T-helper 1 cell (primary cell): Measurements from ENCODE around the gene ABLIM1.
"Not testable (repeated sequence)": the region's sequence is repeated elsewhere in the genome, so short reads cannot be mapped to it uniquely, and the experiment has no call there.

ENCODE experiments used
- DNase-seq, 5 donors: peaks; one replicate each; pipeline ENCODE4 v3.0.0-alpha.2; 2012 to 2020
- total RNA-seq, 4 donors: gene quantifications; one replicate each; lab custom pipeline; 2026; lab: John Stamatoyannopoulos, UW

Gene ABLIM1
- total RNA-seq: 257 to 334 (median 271) reads per million in 4 donors

DNA sequence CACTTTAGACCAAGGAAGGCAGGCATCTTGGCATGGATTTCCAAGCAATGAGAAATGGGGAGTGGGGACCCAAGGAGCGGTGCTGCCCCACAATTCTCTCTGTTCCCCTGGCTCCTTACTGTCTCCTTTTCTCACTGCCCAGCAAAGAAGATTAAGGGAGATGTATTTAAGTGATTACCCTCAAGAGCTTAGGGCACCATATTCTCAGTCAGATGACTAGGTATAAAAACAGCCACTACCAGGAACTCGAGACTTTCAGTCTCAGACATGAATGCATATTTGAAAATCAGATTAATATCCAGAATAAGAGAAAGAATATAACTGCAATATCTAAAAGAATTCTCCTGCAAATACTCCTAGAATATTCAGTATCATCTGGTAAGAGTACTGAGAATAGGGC lies at the start of gene ABLIM1:
TSS of gene ABLIM1 (minus strand) at position 101 of the 400 bp plus-strand sequence. CDS start at position 26, 75 bp downstream.
- no peak for DNase-seq

DNA sequence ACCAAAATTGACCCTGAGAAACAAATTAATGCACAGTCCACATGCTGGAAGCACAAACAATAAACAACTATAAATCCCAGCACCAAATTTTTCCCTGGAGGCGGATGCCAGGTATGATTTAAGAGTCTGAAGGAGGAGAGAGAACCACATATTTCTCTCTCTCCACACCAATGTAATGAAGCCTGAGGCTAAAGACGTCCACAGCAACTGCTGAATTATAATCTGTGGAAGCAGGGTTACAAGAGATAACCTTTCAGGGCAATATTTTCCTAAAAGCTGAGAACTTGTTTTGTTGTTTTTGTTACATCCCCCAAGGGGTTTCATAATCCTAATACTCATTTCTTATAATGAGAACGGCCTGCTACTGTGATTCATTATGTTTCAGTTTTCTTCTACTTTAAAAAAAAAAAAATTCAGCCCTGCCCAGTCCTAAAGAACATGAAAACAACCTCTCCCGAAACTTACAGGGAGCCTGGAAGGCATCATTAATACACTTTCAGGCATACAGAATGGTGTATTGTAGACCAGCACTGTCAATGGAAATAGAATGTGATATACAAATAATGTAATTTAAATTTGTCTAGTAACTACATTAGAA lies 48.5 kb upstream of the ABLIM1 start:
- no peak for DNase-seq

DNA sequence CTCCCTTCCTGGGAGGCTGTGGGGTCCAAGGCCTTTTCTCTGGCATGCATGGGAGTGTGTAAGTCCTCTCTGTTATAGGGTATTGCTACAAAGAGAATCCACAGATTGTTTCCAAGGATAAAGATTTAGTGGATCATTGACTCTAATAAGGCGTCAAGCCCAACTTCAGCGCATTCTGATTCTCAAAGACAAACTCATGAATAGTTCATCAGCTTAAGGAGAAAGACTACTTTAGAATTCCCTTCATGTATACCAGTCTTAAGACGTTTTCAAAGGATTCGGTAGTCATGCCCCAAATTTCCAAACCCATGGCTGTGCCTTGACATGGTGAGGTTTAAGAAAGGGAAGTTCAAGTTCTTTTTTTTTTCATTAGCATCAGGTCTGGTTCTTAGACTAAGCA lies 46.6 kb upstream of the ABLIM1 start:
- DNase-seq: no peak

DNA sequence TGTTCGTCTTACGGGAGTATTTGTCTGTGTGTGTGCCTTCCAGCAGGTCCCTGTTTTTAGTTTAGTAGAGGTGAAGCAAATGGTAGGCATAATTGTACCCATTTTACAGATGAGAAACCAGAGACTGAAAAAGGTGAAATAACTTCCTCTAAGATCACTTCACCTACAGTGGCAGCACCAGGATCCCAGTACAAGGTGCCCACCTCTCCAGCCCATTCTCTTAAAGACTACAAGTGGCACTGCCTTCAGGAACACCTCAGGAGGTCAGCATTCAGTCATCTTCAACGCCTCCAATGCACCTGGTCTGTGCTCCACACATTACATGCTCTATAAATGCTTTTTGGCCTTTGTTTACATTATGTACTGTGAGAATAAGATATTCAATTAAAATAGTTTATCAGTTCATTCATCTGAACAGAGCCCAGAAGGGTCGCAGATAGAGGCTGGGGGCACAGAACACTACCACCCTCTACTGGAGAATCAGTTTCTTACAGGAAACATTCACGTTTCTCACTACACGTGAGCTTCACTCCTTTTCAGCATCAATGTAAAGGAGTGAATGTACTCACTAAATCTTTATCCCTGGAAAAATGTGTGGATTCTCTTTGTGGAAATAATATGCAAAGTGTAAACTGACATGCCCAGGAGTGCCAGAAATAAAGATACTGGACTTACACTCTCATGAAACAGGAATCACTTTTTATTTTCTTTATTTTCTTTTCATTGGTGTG lies 45.5 kb upstream of the ABLIM1 start:
- DNase-seq: no peak

GRCh38 chr10:114698271-114699061 lies 40.4 kb upstream of the ABLIM1 start:
- DNase-seq: no peak

DNA sequence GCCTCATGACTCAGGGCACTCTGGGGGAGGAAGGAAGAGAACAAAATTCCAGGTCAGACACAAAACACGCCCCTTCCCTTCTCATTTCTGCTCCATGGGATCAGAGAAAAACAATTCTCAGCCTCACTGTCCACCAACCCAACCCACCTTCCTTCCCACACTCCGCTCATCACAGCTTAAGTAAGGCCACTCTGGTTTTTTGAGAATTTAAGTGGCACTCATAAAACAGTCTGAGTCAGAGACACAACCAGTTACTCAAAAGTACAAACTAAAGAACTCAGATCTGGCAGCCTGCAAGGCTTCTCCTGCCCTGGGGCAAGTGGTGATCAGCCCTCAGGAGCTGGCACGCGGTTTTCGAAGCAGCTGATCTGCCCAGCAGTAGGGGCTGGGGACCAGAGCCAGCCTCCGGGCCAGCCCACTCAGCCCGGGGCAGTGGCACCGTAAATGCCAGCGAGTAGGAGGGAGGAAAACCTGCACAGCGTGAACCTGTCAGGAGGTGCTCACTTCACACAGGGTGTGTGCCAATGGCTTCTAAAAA lies 39.1 kb upstream of the ABLIM1 start:
- no peak for DNase-seq

DNA sequence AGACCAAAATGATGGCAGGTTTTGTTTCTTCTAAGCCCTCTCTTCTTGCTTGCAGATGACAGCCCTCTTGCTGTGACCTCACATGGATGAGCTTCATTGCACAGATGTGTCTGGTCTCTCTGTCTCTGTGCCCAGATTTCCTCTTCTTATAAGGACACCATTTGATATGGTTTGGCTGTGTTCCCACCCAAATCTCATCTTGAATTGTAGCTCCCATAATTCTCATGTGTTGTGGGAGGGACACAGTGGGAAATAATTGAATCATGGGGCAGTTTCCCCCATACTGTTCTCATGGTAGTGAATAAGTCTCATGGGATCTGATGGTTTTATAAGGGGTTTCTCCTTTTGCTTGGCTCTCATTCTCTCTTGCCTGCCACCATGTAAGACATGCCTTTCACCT lies 38.2 kb upstream of the ABLIM1 start:
- not testable (repeated sequence) for DNase-seq

- DNase-seq: peak in 1 of 5 donors; percentile 24
These were observed 36.7 kb upstream of the ABLIM1 start for GRCh38 chr10:114694752-114695151.

GRCh38 chr10:114694062-114694461 lies 36.0 kb upstream of the ABLIM1 start:
- DNase-seq: peak in 1 of 5 donors; percentile 24

DNA sequence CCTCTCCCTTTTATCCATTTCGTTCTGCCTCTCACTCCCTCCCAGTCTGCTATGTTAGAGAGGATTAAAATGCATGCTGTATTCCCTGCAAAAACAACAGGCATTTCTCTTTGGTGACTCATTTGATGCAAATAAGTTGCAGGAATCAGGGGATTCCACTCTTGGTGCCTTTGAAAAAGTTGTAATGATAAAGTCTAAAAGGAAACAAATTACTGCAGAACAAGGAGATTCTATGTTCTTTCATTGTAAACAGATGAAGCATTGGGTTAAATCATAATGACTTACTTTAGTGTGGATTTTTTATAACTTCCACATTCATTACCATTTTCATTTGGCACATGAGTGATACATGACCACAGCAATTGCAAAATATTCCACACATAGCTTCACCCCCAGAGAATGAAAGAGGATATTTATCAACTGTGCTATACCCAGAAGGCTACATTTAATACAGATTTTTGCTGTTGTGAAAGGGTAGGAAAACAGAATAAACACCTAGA lies 33.4 kb upstream of the ABLIM1 start:
- DNase-seq: no peak

DNA sequence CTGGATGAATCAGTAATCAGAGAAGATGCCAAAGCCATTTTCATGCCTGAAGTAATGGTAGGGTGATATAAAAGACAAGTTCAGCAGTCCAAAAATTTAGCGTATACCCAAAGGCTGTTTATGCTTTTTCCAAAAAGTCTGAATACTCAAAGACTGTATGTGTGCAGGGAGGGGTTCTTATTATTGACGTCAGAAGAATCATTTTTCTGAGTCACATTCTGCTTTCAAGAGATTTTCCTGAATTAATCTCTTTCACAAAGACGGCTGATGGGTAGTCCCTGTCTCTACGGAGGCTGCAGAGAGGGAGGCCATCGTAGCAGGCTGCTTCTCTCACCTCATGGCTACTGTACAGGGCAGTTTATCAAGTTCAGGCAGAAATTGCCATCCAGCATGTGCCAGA lies 30.7 kb upstream of the ABLIM1 start:
- DNase-seq: no peak

- no peak for DNase-seq
These were observed 29.4 kb upstream of the ABLIM1 start for GRCh38 chr10:114687459-114687858.

- DNase-seq: no peak
These were observed 27.9 kb upstream of the ABLIM1 start for GRCh38 chr10:114686013-114686412.

DNA sequence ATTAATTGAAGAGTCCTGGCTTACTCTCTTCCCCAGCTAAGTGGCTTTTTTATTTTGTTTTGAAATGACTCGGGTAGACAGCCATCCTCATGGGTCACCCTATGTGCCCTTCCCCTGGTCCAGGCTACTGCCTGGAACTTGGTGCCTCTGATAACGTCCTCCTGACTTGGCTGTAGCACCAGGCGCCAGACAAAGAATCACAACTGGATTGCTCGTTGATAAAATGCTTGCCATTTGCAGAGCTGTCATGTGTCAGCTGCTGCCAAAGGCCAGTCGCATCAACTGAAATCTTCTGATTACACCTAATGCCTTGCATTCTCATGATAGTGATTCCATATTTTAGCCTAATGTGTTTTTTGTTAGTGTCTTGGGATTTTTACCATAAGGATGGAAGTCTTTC lies 27.4 kb upstream of the ABLIM1 start:
- no peak for DNase-seq

GRCh38 chr10:114684822-114685209 lies 26.7 kb upstream of the ABLIM1 start:
- DNase-seq: no peak

- no peak for DNase-seq
These were observed 26.2 kb upstream of the ABLIM1 start for GRCh38 chr10:114684084-114684821.

DNA sequence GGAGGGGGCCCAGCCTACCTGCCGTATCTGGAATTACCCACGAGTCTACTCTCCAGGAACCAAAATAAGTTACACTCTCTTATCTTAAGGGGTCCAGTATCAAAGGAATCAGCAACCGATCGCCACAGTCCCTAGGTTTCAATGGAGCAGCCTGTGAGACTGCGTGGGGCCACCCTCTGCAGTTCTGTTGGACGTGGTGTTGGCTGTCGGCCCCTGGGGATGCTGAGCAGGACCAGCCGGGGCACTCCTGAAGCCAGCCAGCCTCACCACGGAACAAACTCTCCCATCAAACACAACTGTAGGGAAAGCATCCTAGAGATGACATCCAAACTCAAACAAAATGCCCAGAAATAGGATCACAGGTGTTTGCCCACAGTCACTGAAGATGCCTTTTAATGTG lies 25.5 kb upstream of the ABLIM1 start:
- no peak for DNase-seq

DNA sequence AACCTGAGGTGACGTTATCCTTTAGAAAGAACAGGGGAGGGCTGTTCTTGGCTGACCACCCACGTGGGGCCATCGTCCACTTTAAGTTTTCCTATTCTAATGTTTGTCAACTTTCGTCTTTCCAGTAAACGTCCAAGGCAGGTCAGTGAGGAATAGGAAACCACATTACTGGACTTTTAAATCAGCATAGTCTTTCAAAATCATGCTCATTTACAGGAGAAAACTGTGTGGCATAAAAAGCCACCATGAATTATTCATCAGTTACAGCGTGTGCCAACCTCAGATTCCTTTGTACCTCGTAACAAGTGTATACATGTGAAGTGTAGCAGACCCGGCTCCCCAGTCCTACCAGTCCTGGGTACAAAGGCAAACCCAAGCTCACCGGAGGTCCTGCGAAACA lies 25.1 kb upstream of the ABLIM1 start:
- no peak for DNase-seq

- DNase-seq: no peak
These were observed 24.5 kb upstream of the ABLIM1 start for GRCh38 chr10:114682532-114682931.

GRCh38 chr10:114682121-114682520 lies 24.0 kb upstream of the ABLIM1 start:
- no peak for DNase-seq

DNA sequence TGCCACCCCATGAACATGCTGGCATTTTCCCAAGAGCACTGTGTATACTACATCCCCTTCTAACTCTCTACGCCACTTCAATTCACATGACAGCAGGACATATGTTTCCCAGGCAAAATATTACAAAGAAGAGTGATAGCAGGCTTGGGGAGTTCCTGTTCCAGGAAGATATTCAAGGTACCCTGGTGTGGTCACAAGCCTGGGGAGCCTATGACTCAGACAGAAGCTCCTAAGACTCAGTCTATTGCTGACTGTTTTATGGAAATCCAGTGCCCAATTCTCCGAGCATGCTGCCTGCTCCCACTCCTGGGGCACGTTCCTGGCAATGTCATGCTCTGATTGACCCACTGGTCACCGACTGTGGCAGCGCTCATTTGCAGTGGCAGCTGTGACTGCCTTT lies 23.5 kb upstream of the ABLIM1 start:
- DNase-seq: no peak

DNA sequence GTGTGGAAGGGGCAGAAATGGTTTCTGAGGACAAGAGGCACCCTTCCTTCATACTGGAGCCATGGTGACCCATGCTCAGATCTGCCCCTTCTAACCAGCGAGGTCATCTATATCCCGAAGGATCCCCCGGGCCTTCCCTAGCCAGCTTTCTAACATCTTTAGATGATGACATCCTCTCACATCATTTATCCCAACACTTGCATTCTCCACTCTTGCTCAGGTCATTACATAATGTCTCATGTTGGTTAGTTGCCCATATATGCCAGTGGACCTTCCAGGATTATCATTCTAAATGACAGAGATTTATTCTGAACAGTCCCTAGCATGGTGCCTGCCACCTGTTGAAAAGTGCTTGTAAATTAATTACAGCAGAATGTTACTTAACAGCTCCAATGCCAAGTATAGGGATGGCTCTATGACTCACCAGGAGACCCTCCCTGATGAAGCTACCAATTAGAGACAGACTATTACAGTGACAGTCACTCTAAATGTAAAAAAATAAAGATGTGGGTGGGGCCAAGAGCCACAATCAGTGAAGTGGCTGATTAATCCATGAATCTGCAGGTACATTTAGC lies 22.6 kb upstream of the ABLIM1 start:
- DNase-seq: no peak
